ENCODE results near the gene CCND1. TPM values are rescaled to one million over a fixed set of nuclear protein-coding genes. Genes with fewer than 3 reads are reported as not detected.

Gene CCND1
- total and polyA plus RNA-seq, 9 of the 15 experiments (the other 6 are each of a cell fraction or from before 2014, with no cell fraction given) = 0.04 to 23.3 (median 3.8) TPM

- TF ChIP-seq NCOA2 (IDR thresholded peaks at IDR 0.05; ENCODE audit: partially characterized antibody in 2 of 2) (no peak), NFXL1 (CRISPR knock-in tag; IDR thresholded peaks at IDR 0.05) (no peak), ZNF217 (CRISPR knock-in tag; IDR thresholded peaks at IDR 0.05) (no peak), ZNF431 (CRISPR knock-in tag; IDR thresholded peaks at IDR 0.05) (no peak), ZBTB7A (IDR thresholded peaks at IDR 0.05; ENCODE audit: borderline replicate concordance, control insufficient read depth, low read depth, low read length) (no peak), HDAC1 (IDR thresholded peaks at IDR 0.05) (no peak), TRIM28 (IDR thresholded peaks at IDR 0.05) (no peak), PTBP1 (IDR thresholded peaks at IDR 0.05; ENCODE audit: low read depth, low read length) (no peak), GABPB2 (CRISPR knock-in tag; conservative IDR thresholded peaks at IDR 0.05) (no peak), TAL1 (IDR thresholded peaks at IDR 0.05) (no peak), NCOR1 (IDR thresholded peaks at IDR 0.05) (no peak), PHF8 (IDR thresholded peaks at IDR 0.05; ENCODE audit: borderline replicate concordance, low read length) (no peak), MTA1 (IDR thresholded peaks at IDR 0.05; ENCODE audit: borderline replicate concordance) (no peak), DDX20 (tag; IDR thresholded peaks at IDR 0.05; ENCODE audit: low read depth) (no peak), CEBPG (CRISPR knock-in tag; IDR thresholded peaks at IDR 0.05) (no peak), CEBPG (tag; conservative IDR thresholded peaks at IDR 0.05 in 1 of 2, IDR thresholded peaks at IDR 0.05 in 1 of 2) (no peak), XRCC3 (IDR thresholded peaks at IDR 0.05) (no peak), PHF21A (IDR thresholded peaks at IDR 0.05; ENCODE audit: borderline replicate concordance, low read depth) (no peak), PHB (CRISPR knock-in tag; IDR thresholded peaks at IDR 0.05) (no peak), KDM4B (IDR thresholded peaks at IDR 0.05; ENCODE audit: borderline replicate concordance in 2 of 2, low read depth in 1 of 2) (no peak), ERF (CRISPR knock-in tag; IDR thresholded peaks at IDR 0.05) (no peak), ZNF354B (CRISPR knock-in tag; IDR thresholded peaks at IDR 0.05) (no peak)
- TF ChIP-seq, protein P1, sequence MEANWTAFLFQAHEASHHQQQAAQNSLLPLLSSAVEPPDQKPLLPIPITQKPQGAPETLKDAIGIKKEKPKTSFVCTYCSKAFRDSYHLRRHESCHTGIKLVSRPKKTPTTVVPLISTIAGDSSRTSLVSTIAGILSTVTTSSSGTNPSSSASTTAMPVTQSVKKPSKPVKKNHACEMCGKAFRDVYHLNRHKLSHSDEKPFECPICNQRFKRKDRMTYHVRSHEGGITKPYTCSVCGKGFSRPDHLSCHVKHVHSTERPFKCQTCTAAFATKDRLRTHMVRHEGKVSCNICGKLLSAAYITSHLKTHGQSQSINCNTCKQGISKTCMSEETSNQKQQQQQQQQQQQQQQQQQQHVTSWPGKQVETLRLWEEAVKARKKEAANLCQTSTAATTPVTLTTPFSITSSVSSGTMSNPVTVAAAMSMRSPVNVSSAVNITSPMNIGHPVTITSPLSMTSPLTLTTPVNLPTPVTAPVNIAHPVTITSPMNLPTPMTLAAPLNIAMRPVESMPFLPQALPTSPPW (CRISPR knock-in tag; IDR thresholded peaks at IDR 0.05) = 0 out of 2 replicates have a peak, but pooled peaks have one; percentile 9
- TF ChIP-seq, protein P2, sequence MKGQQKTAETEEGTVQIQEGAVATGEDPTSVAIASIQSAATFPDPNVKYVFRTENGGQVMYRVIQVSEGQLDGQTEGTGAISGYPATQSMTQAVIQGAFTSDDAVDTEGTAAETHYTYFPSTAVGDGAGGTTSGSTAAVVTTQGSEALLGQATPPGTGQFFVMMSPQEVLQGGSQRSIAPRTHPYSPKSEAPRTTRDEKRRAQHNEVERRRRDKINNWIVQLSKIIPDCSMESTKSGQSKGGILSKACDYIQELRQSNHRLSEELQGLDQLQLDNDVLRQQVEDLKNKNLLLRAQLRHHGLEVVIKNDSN (CRISPR knock-in tag; IDR thresholded peaks at IDR 0.05) = peak; percentile 46
- TF ChIP-seq, protein P3, sequence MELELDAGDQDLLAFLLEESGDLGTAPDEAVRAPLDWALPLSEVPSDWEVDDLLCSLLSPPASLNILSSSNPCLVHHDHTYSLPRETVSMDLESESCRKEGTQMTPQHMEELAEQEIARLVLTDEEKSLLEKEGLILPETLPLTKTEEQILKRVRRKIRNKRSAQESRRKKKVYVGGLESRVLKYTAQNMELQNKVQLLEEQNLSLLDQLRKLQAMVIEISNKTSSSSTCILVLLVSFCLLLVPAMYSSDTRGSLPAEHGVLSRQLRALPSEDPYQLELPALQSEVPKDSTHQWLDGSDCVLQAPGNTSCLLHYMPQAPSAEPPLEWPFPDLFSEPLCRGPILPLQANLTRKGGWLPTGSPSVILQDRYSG (tag; conservative IDR thresholded peaks at IDR 0.05; ENCODE audit: low read depth) = no peak
- TF ChIP-seq, protein P4, sequence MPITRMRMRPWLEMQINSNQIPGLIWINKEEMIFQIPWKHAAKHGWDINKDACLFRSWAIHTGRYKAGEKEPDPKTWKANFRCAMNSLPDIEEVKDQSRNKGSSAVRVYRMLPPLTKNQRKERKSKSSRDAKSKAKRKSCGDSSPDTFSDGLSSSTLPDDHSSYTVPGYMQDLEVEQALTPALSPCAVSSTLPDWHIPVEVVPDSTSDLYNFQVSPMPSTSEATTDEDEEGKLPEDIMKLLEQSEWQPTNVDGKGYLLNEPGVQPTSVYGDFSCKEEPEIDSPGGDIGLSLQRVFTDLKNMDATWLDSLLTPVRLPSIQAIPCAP (CRISPR knock-in tag; IDR thresholded peaks at IDR 0.05; ENCODE audit: borderline replicate concordance) = no peak
Measured at GRCh38 chr11:69644071-69644961, 3.4 kb downstream of the CCND1 start (continued).
